GM12873 (cell line): Measurements from ENCODE around the gene SLC6A9.

Experiments used
- TF ChIP-seq, protein P1 (sequence below): IDR thresholded peaks from 2 replicates; pipeline ENCODE4 v1.5.1; 2012; ENCODE audit warnings: low read depth, mild to moderate bottlenecking, moderate library complexity, low read length, control low read depth; ENCODE audit not compliant: insufficient read depth; ENCODE audit errors: missing control alignments

Gene SLC6A9

DNA sequence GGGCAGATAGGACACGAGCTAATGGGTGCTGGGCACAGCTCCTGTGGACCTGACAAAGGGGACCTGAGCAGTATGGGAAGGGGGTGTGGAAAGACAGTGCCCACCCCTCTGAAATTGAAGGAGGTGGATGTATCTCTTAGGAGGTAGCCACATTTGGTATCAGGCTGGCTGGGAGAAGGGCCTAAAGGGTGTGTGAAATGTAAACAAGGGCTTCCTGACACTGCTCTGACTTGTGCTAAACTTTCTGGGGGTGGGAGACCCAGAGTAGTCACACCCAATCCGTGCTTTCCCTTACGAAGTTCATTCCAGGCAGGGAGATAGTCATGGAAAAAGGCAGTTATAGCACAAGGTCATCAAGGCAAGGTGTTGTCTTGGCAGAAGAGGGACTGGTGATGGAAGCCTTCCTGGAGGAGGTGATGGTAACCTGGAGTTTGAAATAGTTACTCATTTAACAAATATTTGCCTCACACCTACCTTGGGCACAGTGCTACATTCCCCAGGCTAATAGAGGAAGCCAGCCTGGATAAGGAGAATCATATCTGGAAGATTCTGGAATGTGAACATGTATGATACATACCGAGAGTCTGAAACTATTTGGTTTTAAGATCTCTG is 45.2 kb downstream of the SLC6A9 start:
- TF ChIP-seq, protein P1, sequence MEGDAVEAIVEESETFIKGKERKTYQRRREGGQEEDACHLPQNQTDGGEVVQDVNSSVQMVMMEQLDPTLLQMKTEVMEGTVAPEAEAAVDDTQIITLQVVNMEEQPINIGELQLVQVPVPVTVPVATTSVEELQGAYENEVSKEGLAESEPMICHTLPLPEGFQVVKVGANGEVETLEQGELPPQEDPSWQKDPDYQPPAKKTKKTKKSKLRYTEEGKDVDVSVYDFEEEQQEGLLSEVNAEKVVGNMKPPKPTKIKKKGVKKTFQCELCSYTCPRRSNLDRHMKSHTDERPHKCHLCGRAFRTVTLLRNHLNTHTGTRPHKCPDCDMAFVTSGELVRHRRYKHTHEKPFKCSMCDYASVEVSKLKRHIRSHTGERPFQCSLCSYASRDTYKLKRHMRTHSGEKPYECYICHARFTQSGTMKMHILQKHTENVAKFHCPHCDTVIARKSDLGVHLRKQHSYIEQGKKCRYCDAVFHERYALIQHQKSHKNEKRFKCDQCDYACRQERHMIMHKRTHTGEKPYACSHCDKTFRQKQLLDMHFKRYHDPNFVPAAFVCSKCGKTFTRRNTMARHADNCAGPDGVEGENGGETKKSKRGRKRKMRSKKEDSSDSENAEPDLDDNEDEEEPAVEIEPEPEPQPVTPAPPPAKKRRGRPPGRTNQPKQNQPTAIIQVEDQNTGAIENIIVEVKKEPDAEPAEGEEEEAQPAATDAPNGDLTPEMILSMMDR, result no peak

DNA sequence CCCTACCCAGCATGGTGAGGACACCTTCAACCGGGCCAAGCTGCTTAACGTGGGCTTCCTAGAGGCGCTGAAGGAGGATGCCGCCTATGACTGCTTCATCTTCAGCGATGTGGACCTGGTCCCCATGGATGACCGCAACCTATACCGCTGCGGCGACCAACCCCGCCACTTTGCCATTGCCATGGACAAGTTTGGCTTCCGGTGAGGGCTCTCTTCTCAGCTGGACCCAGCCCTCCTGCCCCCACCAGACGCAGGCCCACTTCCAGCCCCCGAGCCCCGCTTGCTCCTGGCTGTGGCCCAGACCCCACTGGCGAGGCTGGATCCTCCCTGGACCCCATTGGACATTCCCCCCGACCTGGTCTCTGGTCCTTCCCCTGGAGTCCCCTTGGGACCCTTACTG is 46.4 kb downstream of the SLC6A9 start:
- TF ChIP-seq, protein P1, result no peak

- TF ChIP-seq, protein P1, result no peak
Measured at GRCh38 chr1:43983253-43983899, 47.9 kb downstream of the SLC6A9 start.

DNA sequence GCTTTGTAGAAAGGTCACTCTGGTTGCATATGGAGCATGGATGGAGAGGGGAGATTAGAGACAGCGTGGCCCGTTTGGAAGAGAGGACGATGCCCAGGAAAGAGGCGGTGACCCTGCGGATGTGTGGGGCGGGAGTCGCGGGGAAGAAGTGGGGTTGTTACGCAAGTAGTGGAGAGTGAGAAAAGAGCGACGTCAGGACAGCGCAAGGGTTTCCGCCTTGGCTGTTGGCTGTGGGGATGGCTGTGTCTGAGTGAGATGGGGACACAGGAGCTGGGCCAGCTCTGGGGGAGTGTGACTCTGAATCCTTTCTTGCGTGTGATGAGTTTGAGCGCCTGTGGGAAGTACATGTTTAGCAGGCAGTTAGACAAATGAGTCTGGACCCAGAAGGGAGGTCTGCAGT is 48.5 kb downstream of the SLC6A9 start:
- TF ChIP-seq, protein P1, result no peak

DNA sequence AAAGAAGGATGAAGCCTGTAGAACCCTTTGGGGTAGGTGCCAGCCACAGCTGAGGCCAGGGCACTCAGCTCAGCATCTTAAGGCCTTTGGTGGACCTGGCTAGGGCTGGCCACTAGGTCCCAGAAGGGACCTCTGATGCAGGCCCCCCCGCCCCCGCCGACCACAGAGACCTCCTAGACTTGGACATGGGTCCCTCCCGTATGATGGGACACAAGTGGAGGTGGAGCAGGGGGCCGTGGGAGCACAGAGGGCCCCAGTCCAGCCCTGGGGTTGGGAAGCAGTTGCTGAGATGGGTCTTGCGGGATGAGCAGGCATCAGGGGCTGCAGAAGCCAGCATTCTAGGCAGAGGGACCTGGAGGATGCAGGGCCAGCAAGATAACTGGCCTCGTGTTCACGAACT is 49.0 kb downstream of the SLC6A9 start:
- TF ChIP-seq, protein P1, result no peak

DNA sequence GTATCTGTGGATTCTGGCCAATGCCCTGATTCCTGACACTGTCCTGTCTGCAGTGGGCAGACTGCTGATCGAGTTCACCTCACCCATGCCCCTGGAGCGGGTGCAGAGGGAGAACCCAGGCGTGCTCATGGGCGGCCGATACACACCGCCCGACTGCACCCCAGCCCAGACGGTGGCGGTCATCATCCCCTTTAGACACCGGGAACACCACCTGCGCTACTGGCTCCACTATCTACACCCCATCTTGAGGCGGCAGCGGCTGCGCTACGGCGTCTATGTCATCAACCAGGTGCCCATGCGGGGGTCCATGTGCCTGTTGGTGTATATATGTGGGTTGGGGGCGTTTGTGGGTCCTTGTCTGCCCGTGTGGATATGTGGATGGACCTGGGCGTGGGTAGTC is 49.6 kb downstream of the SLC6A9 start:
- TF ChIP-seq, protein P1, result no peak

- TF ChIP-seq, protein P1, result no peak
Measured at GRCh38 chr1:43981135-43981491, 50.1 kb downstream of the SLC6A9 start.
